HG03139 (cell line): ENCODE measurements around the gene RETREG1.

Source experiments
- ATAC-seq: cut with Tn5 transposase; IDR thresholded peaks from one replicate; pipeline ENCODE4 v1.9.1; 2021; ENCODE audit not compliant: unreplicated experiment

Gene RETREG1

DNA sequence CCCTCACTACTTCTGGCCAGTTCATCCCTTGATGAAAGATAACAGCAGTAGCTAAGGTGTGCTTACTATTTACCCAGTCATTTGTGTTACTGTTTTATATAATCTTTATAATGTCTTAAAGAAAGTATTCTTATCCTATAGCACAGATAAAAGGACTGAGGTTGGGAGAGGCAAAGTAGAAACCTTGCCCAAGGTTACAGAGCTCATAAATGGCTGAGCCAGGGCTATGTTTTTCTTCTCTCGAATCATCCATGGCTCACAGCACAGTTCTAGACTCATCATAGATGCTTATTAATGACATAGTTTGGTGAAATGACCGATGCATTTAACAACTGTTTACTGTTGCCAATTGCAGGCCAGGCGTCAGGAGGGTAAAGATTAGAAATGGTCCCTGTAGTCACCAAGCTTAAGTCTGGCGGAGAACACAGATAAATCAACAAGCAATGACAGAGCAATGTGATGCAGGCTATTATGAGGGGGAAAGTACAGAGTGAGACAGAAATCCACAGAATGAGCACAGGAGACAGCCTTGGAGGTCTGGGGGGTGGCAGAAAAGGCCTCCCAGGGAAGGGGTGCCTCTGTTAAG lies 85.6 kb downstream of the RETREG1 start:
- no peak for ATAC-seq

DNA sequence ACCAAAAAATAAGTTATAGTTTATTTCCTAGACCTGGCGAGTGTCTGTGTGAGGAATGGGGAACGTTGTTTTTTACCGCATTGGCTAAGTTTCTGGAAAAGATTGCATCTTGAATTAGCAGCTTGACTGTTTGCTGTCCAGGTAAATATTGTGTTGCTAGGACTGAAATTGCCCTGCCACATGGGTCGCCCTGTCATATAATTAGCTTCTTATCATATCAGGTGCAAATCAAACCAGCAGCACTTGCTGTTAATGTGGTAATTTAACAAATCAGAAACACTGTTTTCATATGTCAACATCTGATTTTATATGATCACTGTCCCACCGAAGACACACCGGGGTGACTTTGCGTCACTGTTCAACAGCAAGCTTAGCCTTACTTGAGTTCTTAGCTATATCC lies 87.5 kb downstream of the RETREG1 start:
- no peak for ATAC-seq

DNA sequence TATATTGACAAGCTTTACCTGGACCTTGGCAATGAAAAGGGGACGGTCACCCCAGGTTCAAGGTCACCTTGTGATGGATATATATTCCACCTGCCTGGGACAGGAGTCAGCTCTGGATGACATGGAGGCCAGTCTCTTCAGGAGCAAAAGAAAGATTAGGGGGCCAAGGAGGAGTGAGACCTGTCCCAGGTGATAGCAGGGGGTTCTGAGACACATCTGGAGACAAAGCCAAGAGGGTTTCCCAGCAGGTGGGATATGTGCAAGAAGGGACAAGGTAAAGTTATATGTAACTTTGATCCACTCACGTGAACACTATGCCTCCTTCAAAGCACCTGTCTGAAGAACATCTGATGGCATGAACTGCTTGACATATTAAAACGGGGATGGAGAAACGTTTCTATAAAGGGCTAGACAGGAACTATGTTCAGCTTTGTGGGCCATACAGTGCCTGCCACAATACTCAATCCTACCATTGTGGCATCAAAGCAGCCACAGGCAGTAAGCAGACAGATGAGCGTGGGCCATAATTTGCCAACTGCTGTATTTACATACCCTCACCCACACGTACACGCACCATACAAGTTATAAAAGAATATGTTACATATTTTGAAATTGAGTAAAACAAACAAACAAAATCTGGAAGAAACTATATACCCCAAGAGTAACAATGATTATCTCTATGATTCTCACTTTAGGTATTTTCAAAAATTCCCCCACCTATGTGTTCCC lies 88.3 kb downstream of the RETREG1 start:
- ATAC-seq, result no peak

GRCh38 chr5:16525651-16526050 lies 91.1 kb downstream of the RETREG1 start:
- ATAC-seq, result no peak

GRCh38 chr5:16524286-16524685 lies 92.5 kb downstream of the RETREG1 start:
- no peak for ATAC-seq

GRCh38 chr5:16521521-16522483 lies 95.0 kb downstream of the RETREG1 start:
- ATAC-seq, result no peak

GRCh38 chr5:16520841-16521240 lies 96.0 kb downstream of the RETREG1 start:
- ATAC-seq, result no peak

DNA sequence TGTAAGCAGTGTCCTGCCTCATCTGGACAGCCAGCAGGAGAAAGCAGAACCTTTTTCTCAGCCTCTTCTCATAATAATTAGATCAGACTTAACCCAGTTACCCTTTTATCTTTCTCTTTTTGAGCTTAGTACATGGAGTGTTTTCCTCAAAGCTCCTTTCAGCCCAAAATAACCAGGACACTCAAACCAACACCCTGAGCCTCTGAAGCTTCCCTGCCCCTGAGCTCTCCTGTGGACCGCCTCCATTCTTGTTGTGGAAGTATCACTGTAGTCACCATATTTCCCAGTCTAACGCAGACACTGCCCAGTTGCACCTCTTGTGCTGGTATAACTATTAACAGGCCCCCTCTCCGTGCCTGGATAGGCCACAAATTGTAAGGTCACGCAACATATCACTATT lies 97.4 kb downstream of the RETREG1 start:
- ATAC-seq, result no peak

DNA sequence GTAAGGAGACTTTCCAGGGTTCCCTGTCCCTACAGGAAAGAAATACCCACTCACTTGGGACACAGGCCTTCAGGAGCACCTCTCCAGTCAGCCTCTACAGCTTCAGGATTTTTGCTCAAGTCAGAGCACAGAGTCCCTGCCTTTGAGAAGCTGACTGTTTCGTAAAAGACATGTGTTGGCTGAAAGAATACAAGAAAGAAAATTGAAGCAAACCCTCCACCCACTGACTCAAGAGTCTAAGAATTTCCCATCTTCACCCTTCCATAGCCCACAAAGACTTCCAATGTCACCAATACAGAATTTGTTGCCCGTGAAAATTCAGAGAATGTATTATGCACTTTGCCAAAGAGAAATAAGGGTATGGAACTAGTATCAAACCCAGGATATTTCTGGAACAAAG lies 98.2 kb downstream of the RETREG1 start:
- ATAC-seq, result no peak

- ATAC-seq, result no peak
These were observed 101.3 kb downstream of the RETREG1 start for GRCh38 chr5:16515532-16515931.

DNA sequence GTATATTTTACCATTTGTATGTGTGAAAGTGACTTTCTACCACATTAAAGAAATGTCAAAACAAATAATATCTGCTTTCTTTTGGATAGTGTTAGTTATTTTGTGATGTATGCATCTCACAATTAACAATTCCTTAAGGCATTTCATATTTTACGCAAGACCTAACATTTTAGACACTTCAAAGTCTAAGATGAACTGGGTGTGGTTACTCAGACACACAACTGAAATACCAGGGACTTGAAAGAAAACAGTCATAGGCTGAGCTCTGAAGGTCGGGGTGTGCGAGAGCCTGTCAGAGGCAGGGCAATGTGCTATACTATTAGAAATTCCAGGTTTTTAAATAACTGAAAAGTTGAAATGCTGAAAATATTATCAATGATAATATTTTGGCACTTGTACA lies 106.7 kb downstream of the RETREG1 start:
- ATAC-seq, result no peak

DNA sequence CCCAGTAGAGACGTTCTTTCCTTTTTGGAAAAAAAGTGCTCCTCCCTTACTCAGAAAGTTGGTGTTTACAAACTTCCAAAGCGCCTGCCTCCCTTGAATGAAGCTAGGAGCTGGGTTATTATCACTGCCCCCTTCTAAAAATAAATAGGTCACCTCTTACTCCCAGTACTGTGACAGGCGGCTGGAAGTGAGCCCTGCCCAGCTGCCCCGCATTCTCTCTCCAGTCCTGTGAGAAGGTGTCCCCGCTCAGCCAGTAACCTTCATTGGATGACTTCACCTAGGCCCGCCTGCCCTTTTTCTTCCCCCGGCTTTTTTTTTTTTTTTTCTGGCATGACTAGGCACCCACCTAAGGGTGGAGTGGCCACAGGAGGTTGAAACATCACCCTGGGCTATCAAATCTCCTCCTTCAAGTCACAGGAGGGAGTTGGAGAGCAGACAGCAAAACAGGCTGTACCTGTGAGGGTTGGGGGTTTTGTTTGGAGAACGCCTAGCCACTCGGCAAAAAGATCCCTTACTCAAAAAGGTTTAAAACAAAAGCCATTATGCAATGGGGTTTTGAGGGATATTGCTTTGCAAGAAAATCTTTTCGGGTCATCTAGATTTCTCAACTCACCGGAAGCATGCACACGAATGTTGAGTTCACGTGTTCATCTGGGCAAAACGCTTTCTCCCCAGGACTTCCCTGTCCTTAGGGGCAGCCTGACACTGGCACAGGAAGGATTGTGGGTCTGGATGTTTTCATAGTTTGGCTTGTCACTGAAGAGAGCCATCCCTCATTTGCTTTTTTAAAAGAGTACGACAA lies 107.9 kb downstream of the RETREG1 start:
- no peak for ATAC-seq

DNA sequence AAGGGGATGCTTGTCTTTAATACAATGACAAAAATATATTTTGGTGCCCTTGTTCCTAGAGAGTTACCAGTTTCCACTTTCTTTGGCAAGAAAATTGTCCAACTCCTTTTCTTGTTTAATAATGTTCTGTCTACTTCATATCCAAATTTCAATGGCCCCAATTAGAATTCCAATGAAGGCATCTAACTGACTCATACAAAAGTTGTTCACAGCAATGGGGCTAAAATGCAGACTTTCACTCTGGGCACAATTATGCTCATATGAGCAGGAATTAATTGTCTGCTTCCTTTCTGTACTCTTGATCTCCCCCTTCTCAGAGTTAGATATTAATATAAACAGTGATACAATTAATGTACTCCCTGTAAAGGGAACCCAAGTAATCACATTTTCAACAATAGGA lies 109.1 kb downstream of the RETREG1 start:
- ATAC-seq, result no peak

DNA sequence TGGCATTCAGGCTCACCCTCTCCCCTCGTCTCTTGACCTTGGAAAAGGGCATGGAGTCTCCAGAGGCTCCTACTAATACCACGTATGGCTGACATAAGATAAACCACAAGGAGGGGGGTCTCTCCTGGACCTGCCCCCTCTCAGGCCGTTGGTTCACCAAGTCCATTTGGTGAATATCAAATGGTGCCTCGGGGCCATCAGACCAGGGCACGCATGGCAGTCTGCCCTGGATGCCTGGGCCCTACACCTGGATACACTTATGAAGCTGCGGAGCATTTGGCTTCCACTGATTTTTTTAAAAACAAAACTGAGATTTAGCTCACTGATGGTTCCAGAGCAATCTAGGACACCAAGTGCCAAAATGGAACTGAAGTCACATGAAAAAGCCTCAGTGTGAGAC lies 110.9 kb downstream of the RETREG1 start:
- no peak for ATAC-seq

- no peak for ATAC-seq
These were observed 111.5 kb downstream of the RETREG1 start for GRCh38 chr5:16505140-16505891.

- no peak for ATAC-seq
These were observed 112.2 kb downstream of the RETREG1 start for GRCh38 chr5:16504571-16504970.

DNA sequence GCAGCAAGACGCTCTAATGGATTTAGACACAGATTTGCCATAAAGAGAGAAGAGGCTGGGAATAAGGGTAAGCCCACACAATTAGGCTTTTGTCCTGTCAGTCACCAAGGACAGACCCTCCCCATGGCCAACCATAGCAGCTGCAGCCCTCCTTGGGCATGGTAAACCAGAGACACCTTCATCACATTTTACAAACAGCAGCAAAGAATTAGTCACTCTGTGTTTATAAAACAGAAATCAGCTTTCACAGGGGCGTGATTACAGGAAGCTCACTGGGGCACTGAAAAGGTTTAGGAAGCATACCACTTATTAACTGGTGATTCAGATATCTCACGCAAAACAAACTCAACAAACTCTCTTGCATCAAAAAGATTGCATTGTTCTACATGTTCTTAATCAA lies 113.9 kb downstream of the RETREG1 start:
- ATAC-seq, result no peak

GRCh38 chr5:16500024-16500423 lies 116.8 kb downstream of the RETREG1 start:
- ATAC-seq, result no peak

DNA sequence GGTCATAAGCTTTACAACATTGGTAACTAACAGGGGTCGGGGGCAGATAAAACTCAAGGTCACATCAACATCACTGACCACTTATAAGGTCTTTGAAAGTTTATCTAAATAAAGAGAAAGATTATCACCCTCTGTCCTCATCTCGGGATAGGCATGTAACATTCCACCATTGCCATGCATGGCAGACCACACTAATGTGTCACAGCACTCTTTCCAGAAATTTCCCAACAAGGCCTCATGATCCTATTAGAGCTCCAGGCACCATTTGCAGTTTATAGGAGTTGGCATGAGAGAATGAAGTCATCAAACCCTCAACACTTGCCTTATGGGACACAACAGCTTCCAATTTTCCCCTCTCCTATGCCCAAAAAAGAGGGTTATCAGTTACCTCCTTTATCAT lies 119.3 kb downstream of the RETREG1 start:
- no peak for ATAC-seq

- ATAC-seq, result no peak
These were observed 123.5 kb downstream of the RETREG1 start for GRCh38 chr5:16493261-16493660.
